Hepatocyte (in vitro differentiated cells): ENCODE results near the gene AAK1. TPM values are rescaled to one million over a fixed set of nuclear protein-coding genes. Genes with fewer than 3 reads are reported as not detected.

Experiments used
- DNase-seq: peaks from one replicate; pipeline ENCODE4 v3.0.0-alpha.2; 2016; ENCODE audit warnings: low spot score
- H2AFZ ChIP-seq: fragments of 200-600 bp; sonication (generic); 2 replicates; pipeline ENCODE4 v1.6.0; 2016; ENCODE audit warnings: antibody characterized with exemption, mild to moderate bottlenecking
- H3K27ac ChIP-seq: fragments of 200-600 bp; sonication (generic); 2 replicates; pipeline ENCODE4 v1.5.1; 2016; ENCODE audit warnings: mild to moderate bottlenecking
- H3K27me3 ChIP-seq: fragments of 200-600 bp; sonication (generic); 2 replicates; pipeline ENCODE4 v1.6.1; 2016
- H3K36me3 ChIP-seq: fragments of 200-600 bp; sonication (generic); replicated peaks from 2 replicates; pipeline ENCODE4 v1.5.1; 2016; ENCODE audit warnings: low read depth; ENCODE audit not compliant: insufficient read depth
- H3K4me1 ChIP-seq: fragments of 200-600 bp; sonication (generic); 2 replicates; pipeline ENCODE4 v1.5.1; 2016; ENCODE audit warnings: mild to moderate bottlenecking, moderate library complexity; ENCODE audit not compliant: insufficient read depth
- H3K4me2 ChIP-seq: fragments of 200-600 bp; sonication (generic); 2 replicates; pipeline ENCODE4 v1.6.0; 2016
- H3K4me3 ChIP-seq: fragments of 200-600 bp; sonication (generic); 2 replicates; pipeline ENCODE4 v1.5.1; 2016; ENCODE audit warnings: mild to moderate bottlenecking
- H3K79me2 ChIP-seq: fragments of 200-600 bp; sonication (generic); 2 replicates; pipeline ENCODE4 v1.6.0; 2017; ENCODE audit warnings: mild to moderate bottlenecking
- H3K9me2 ChIP-seq: fragments of 200-600 bp; sonication (generic); replicated peaks from 2 replicates; pipeline ENCODE4 v1.6.0; 2017; ENCODE audit warnings: mild to moderate bottlenecking; ENCODE audit not compliant: insufficient read depth
- H3K9me3 ChIP-seq: fragments of 200-600 bp; sonication (generic); 2 replicates; pipeline ENCODE4 v1.5.1; 2016; ENCODE audit warnings: low read depth, mild to moderate bottlenecking
- H4K20me1 ChIP-seq: fragments of 200-600 bp; sonication (generic); 2 replicates; pipeline ENCODE4 v1.6.0; 2016; ENCODE audit warnings: mild to moderate bottlenecking; ENCODE audit not compliant: insufficient read depth, poor library complexity, severe bottlenecking
- EZH2 ChIP-seq: fragments of 200-600 bp; sonication (generic); IDR thresholded peaks from 2 replicates; pipeline ENCODE4 v1.6.1; 2016; ENCODE audit warnings: antibody characterized with exemption, mild to moderate bottlenecking, borderline replicate concordance
- EZH2phosphoT487 ChIP-seq: fragments of 200-600 bp; sonication (generic); IDR thresholded peaks from one replicate; pipeline ENCODE4 v1.6.1; 2018; ENCODE audit warnings: antibody characterized with exemption, mild to moderate bottlenecking, low read depth, moderate library complexity; ENCODE audit not compliant: unreplicated experiment, severe bottlenecking
- WGBS: methylation state at CpG from one replicate; pipeline ENCODE4 v1.1.6; 2016; ENCODE audit warnings: low lambda C conversion rate; ENCODE audit errors: missing lambda C conversion rate; 5-methylcytosine and 5-hydroxymethylcytosine counted together
- polyA plus RNA-seq: library from polyadenylated mRNA; unstranded; fragments of >200 nt; fragmentation: Nextera tagmentation; extraction: Ambion mirVana; gene quantifications from 2 replicates; pipeline ENCODE4 v1.2.1, GENCODE V29; 2016
- total RNA-seq: library from RNA; depleted of rRNA; stranded (reverse); fragments of >200 nt; gene quantifications from 2 replicates; pipeline ENCODE4 v1.2.3, GENCODE V29; 2014
- TF ChIP-seq, protein P1 (sequence below): fragments of 200-600 bp; sonication (generic); IDR thresholded peaks from 2 replicates; pipeline ENCODE4 v1.5.1; 2016; ENCODE audit warnings: antibody characterized with exemption, mild to moderate bottlenecking; ENCODE audit not compliant: poor library complexity

Gene AAK1
- total and polyA plus RNA-seq, 2 experiments from 2014 or later, result 30.1 to 30.8 TPM

DNA sequence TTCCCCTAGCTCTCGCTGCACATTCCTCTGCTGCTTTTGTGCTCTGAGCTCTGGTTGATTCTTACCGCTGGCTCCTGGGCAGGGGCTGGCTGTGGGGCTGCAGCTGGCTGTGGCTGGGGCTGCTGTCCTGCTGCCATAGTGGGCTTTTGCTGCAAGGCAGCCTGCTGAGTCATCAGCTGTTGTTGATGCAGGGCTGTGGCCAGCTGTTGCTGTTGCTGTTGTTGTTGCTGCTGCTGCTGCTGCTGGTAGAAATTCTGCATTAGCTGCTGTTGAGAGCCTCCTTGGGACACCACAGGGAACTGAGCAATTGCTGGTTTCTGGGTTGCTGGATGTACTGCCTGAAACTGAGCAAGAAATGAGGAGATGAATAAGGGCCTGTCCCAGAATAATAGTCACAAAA is 129.1 kb downstream of the AAK1 start:
- DNase-seq, result peak; percentile 45
- H3K9me3 ChIP-seq, result no peaks in the 10 kb centered on the region
- no peaks in the 10 kb centered on the region for H3K9me2 ChIP-seq
- H2AFZ ChIP-seq, result no peak overlapping the region
- H3K36me3 ChIP-seq, result no peaks in the 10 kb centered on the region
- no peaks in the 10 kb centered on the region for H4K20me1 ChIP-seq
- no peaks in the 10 kb centered on the region for H3K4me1 ChIP-seq
- TF ChIP-seq EZH2phosphoT487 (no peak), EZH2 (no peak)
- TF ChIP-seq, protein P1, sequence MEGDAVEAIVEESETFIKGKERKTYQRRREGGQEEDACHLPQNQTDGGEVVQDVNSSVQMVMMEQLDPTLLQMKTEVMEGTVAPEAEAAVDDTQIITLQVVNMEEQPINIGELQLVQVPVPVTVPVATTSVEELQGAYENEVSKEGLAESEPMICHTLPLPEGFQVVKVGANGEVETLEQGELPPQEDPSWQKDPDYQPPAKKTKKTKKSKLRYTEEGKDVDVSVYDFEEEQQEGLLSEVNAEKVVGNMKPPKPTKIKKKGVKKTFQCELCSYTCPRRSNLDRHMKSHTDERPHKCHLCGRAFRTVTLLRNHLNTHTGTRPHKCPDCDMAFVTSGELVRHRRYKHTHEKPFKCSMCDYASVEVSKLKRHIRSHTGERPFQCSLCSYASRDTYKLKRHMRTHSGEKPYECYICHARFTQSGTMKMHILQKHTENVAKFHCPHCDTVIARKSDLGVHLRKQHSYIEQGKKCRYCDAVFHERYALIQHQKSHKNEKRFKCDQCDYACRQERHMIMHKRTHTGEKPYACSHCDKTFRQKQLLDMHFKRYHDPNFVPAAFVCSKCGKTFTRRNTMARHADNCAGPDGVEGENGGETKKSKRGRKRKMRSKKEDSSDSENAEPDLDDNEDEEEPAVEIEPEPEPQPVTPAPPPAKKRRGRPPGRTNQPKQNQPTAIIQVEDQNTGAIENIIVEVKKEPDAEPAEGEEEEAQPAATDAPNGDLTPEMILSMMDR, result no peak
- H3K27me3 ChIP-seq, result no peaks in the 10 kb centered on the region
- H3K4me2 ChIP-seq, result no peak overlapping the region
- WGBS, result 71% methylated on average over 2 of the region's 2 CpGs
- no peak overlapping the region for H3K27ac ChIP-seq
- H3K4me3 ChIP-seq, result no peak overlapping the region
- H3K79me2 ChIP-seq, result peaks cover 3% of the 10 kb centered on the region

DNA sequence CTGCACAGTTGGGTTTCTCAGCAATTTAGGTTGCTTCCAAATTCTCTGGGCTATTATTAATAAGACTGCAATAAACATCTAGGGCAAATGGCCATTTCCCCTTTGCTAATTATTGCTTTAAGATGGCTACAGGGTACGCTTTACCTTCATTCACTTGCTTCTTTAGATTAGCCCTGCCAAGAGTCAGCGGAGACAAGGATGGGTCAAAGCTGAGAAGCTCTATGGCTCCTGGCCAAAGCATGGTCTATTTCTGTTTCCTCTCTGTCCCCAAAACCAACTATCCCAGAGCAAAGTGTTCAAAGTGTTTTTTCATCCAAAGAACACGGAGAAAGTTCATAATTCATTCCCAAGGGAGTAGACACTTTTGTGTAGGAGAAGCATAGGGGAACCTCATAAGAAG is 131.1 kb downstream of the AAK1 start:
- H3K27ac ChIP-seq, result no peak overlapping the region
- no peak overlapping the region for H2AFZ ChIP-seq
- H3K36me3 ChIP-seq, result no peaks in the 10 kb centered on the region
- no peak for TF ChIP-seq EZH2
- TF ChIP-seq, protein P1, result no peak
- TF ChIP-seq EZH2phosphoT487, result no peak
- no peaks in the 10 kb centered on the region for H3K4me1 ChIP-seq
- H3K4me2 ChIP-seq, result no peak overlapping the region
- no peaks in the 10 kb centered on the region for H3K9me2 ChIP-seq
- no peaks in the 10 kb centered on the region for H3K9me3 ChIP-seq
- WGBS, result 97% methylated on average over 3 of the region's 3 CpGs
- DNase-seq, result no peak
- no peaks in the 10 kb centered on the region for H3K27me3 ChIP-seq
- H3K79me2 ChIP-seq, result peaks cover 3% of the 10 kb centered on the region
- H3K4me3 ChIP-seq, result no peak overlapping the region
- no peaks in the 10 kb centered on the region for H4K20me1 ChIP-seq

DNA sequence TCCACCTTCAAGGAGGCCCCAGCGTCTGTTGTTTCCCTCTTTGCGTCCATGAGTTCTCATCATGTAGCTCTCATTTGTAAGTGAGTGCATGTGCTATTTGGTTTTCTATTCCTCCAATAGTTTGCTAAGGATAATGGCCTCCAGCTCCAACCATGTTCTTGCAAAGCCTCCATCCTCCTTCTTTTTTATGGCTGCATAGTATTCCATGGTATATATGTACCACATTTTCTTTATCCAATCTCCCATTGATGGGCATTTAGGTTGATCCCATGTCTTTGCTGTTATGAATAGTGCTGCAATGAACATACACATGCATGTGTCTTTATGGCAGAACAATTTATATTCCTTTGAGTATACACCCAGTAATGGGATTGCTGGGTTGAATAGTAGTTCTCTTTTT is 133.3 kb downstream of the AAK1 start:
- 73% methylated on average over 2 of the region's 2 CpGs for WGBS
- Histone ChIP-seq H3K79me2 (no peaks in the 10 kb centered on the region), H3K4me2 (no peak overlapping the region), H3K27me3 (no peaks in the 10 kb centered on the region), H2AFZ (no peak overlapping the region), H3K9me2 (no peaks in the 10 kb centered on the region), H3K27ac (no peak overlapping the region), H3K36me3 (no peaks in the 10 kb centered on the region), H3K4me1 (no peaks in the 10 kb centered on the region), H4K20me1 (no peaks in the 10 kb centered on the region), H3K9me3 (no peaks in the 10 kb centered on the region), H3K4me3 (no peak overlapping the region)
- DNase-seq, result no peak
- TF ChIP-seq EZH2, result no peak
- TF ChIP-seq, protein P1, result no peak

DNA sequence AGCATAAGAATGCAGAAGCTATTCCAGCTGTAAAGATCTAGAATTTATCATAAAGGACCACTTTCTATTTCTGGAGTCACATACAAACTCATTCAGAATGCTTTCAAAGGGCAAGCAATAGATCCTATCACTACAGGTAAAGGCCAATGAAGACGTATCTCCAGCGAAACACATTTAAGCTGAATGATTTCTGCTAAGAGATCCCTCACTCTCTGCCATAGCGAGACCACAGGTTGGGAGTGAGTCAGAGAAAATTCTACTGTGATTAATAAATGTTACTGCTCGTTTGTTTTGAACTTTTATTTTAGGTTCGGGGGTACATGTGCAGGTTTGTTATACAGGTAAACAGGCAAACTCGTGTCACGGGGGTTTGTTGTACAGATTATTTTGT is 133.8 kb downstream of the AAK1 start:
- 98% methylated on average over 7 of the region's 7 CpGs for WGBS

More for the DNA sequence above, 133.8 kb downstream of the AAK1 start:
- Histone ChIP-seq H3K79me2 (no peaks in the 10 kb centered on the region), H2AFZ (no peak overlapping the region), H3K27ac (no peak overlapping the region), H3K27me3 (no peaks in the 10 kb centered on the region), H3K9me2 (no peaks in the 10 kb centered on the region), H3K4me2 (no peak overlapping the region), H3K9me3 (no peaks in the 10 kb centered on the region), H3K36me3 (no peaks in the 10 kb centered on the region), H3K4me3 (no peak overlapping the region), H3K4me1 (no peaks in the 10 kb centered on the region), H4K20me1 (no peaks in the 10 kb centered on the region)
- TF ChIP-seq EZH2 (no peak), EZH2phosphoT487 (no peak)
- TF ChIP-seq, protein P1, result no peak
- DNase-seq, result no peak
